ENCODE data around the gene CDK5RAP1.
"Not testable (repeated sequence)": the region's sequence is repeated elsewhere in the genome, so short reads cannot be mapped to it uniquely, and the experiment has no call there.

- not testable (repeated sequence) for TF ChIP-seq CTCF, POLR2A (IDR thresholded peaks at IDR 0.05)
These were observed 22.6 kb upstream of the CDK5RAP1 start for GRCh38 chr20:33423875-33424274.

Data from thyroid gland (tissue), 4 donors.